ENCODE data around the gene ADAMTS17. TPM values are rescaled to one million over a fixed set of nuclear protein-coding genes. Genes with fewer than 3 reads are reported as not detected.

Gene ADAMTS17
- total RNA-seq, 1 experiment from 2014 or later, result 4.2 TPM

DNA sequence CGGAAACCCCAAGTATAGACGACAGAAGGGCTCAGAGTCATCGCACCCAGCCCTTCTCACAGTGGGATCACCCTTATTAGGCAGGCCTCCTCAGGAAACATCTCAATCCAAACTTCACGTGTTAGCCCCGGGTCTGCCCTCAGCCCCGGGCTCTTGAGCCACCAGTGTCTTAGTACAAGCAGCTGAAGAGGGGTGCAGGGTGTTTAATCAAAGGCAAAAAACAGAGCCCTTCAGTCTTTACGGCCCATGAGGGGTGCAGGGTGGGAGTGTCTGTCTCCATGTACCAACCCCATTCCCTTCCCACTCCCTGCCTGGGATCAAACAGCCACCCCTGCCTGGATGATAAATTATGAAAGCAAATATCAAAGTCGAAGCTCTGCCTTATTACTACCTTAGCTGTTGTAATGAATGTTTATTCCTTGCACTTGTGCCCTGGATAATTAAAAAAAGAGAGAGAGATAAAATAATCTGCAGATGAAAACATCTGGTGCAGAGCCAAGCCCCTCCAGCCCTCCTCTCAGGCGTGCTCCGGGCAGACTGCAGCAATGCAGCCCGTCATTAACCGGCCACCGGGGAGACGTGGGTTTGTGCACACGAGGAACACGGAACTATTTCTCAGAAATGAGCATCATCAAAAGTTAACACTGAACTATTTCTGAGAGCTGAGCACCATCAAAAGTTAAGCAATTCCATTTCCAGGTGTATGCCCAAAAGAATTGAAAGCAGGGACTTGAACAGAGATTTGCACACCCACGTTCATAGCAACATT lies 64.5 kb downstream of the ADAMTS17 start:
- intact Hi-C loops (cut with micrococcal nuclease), result no loop called here
- Histone ChIP-seq H3K9ac (ENCODE audit: low read length) (no peak overlapping the region), H3K9me3 (ENCODE audit: control insufficient read depth in 1 of 2, insufficient read depth in 1 of 2, low read depth in 1 of 2, low read length in 2 of 2) (peaks cover 0 to 2% of the 10 kb centered on the region in 2 experiments; a peak in 1 of 4 replicates), H3K9me2 (ENCODE audit: insufficient read depth) (no peaks in the 10 kb centered on the region), H3K27ac (ENCODE audit: low read depth, low read length) (no peak overlapping the region), H2AFZ (ENCODE audit: low read depth, low read length, poor library complexity, severe bottlenecking) (no peak overlapping the region), H4K20me1 (ENCODE audit: insufficient read depth) (no peaks in the 10 kb centered on the region), H3K4me3 (replicated peaks in 1 of 2; ENCODE audit: low read depth in 1 of 2, low read length in 2 of 2) (no peak overlapping the region), H3K79me2 (ENCODE audit: insufficient read depth, low read length) (no peaks in the 10 kb centered on the region), H3K27me3 (ENCODE audit: insufficient read depth, low read length) (no peaks in the 10 kb centered on the region), H3K4me1 (ENCODE audit: control insufficient read depth in 1 of 2, insufficient read depth in 2 of 2, low read length in 2 of 2) (no peaks in the 10 kb centered on the region), H3K36me3 (ENCODE audit: control insufficient read depth in 1 of 2, insufficient read depth in 2 of 2, low read length in 2 of 2) (no peaks in the 10 kb centered on the region), H3K4me2 (ENCODE audit: low read length) (no peak overlapping the region)
- ATAC-seq, result no peak
- ChIA-PET CTCF (no interaction called here), RAD21 (ENCODE audit: low non-redundant PET in 1 of 2, low total read pairs in 2 of 2, uncharacterized antibody in 2 of 2, unreplicated experiment in 2 of 2) (no interaction called here), POLR2A (no interaction called here)
- no TSS peak for BruUV-seq (replicated peaks)
- no peak for DNase-seq (ENCODE audit: low read depth, low spot score)
- no peak for TF ChIP-seq FOSL1 (IDR thresholded peaks at IDR 0.05; ENCODE audit: low read depth)
- no peak for TF ChIP-seq SP1 (IDR thresholded peaks at IDR 0.05; ENCODE audit: low read depth)
- no peak for TF ChIP-seq EZH2 (IDR thresholded peaks at IDR 0.05)
- TF ChIP-seq JUND (IDR thresholded peaks at IDR 0.05), result no peak
- TF ChIP-seq, protein P1, sequence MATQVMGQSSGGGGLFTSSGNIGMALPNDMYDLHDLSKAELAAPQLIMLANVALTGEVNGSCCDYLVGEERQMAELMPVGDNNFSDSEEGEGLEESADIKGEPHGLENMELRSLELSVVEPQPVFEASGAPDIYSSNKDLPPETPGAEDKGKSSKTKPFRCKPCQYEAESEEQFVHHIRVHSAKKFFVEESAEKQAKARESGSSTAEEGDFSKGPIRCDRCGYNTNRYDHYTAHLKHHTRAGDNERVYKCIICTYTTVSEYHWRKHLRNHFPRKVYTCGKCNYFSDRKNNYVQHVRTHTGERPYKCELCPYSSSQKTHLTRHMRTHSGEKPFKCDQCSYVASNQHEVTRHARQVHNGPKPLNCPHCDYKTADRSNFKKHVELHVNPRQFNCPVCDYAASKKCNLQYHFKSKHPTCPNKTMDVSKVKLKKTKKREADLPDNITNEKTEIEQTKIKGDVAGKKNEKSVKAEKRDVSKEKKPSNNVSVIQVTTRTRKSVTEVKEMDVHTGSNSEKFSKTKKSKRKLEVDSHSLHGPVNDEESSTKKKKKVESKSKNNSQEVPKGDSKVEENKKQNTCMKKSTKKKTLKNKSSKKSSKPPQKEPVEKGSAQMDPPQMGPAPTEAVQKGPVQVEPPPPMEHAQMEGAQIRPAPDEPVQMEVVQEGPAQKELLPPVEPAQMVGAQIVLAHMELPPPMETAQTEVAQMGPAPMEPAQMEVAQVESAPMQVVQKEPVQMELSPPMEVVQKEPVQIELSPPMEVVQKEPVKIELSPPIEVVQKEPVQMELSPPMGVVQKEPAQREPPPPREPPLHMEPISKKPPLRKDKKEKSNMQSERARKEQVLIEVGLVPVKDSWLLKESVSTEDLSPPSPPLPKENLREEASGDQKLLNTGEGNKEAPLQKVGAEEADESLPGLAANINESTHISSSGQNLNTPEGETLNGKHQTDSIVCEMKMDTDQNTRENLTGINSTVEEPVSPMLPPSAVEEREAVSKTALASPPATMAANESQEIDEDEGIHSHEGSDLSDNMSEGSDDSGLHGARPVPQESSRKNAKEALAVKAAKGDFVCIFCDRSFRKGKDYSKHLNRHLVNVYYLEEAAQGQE (IDR thresholded peaks at IDR 0.05; ENCODE audit: low read depth), result no peak
- TF ChIP-seq, protein P2, sequence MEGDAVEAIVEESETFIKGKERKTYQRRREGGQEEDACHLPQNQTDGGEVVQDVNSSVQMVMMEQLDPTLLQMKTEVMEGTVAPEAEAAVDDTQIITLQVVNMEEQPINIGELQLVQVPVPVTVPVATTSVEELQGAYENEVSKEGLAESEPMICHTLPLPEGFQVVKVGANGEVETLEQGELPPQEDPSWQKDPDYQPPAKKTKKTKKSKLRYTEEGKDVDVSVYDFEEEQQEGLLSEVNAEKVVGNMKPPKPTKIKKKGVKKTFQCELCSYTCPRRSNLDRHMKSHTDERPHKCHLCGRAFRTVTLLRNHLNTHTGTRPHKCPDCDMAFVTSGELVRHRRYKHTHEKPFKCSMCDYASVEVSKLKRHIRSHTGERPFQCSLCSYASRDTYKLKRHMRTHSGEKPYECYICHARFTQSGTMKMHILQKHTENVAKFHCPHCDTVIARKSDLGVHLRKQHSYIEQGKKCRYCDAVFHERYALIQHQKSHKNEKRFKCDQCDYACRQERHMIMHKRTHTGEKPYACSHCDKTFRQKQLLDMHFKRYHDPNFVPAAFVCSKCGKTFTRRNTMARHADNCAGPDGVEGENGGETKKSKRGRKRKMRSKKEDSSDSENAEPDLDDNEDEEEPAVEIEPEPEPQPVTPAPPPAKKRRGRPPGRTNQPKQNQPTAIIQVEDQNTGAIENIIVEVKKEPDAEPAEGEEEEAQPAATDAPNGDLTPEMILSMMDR (IDR thresholded peaks at IDR 0.05 in 2 of 3, conservative IDR thresholded peaks at IDR 0.05 in 1 of 3; ENCODE audit: borderline replicate concordance in 1 of 3, insufficient read depth in 1 of 3, low read depth in 2 of 3, low read length in 2 of 3), result no peak
- TF ChIP-seq, protein P3, sequence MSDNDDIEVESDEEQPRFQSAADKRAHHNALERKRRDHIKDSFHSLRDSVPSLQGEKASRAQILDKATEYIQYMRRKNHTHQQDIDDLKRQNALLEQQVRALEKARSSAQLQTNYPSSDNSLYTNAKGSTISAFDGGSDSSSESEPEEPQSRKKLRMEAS (IDR thresholded peaks at IDR 0.05), result no peak
- TF ChIP-seq RAD21 (IDR thresholded peaks at IDR 0.05; ENCODE audit: low read depth), result no peak
- TF ChIP-seq, protein P4, sequence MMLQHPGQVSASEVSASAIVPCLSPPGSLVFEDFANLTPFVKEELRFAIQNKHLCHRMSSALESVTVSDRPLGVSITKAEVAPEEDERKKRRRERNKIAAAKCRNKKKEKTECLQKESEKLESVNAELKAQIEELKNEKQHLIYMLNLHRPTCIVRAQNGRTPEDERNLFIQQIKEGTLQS (IDR thresholded peaks at IDR 0.05), result no peak
- no peak for TF ChIP-seq ZNF274 (IDR thresholded peaks at IDR 0.05; ENCODE audit: low read depth, low read length)
- TF ChIP-seq TCF7L2 (IDR thresholded peaks at IDR 0.05; ENCODE audit: borderline replicate concordance, extremely low read depth, insufficient read depth, insufficient read length), result no peak

Measured in HCT116 (cell line).